Measurements from ENCODE around the gene RUSF1. TPM values are rescaled to one million over a fixed set of nuclear protein-coding genes. Genes with fewer than 3 reads are reported as not detected.
"Not testable (repeated sequence)": the region's sequence is repeated elsewhere in the genome, so short reads cannot be mapped to it uniquely, and the experiment has no call there.

RUSF1 gene
- total and polyA plus RNA-seq, 4 donors = 45.0 to 102 (median 65.0) TPM

GRCh38 chr16:31531096-31531495 lies 22.9 kb upstream of the RUSF1 start:
- peaks cover 26% of the 10 kb centered on the region for H3K27me3 ChIP-seq (ENCODE audit: control insufficient read depth, insufficient read depth, low read length)
- no peaks in the 10 kb centered on the region for H3K9me3 ChIP-seq (ENCODE audit: control insufficient read depth, insufficient read depth, low read length)
- H3K4me1 ChIP-seq (ENCODE audit: control insufficient read depth, insufficient read depth, low read length) = peaks cover 9% of the 10 kb centered on the region
- DNase-seq (ENCODE audit: low read depth in 4 of 6, low spot score in 6 of 6) = no peak
- 88% methylated on average over 1 of the region's 1 CpG for WGBS (ENCODE audit: insufficient coverage)
- H3K4me3 ChIP-seq (ENCODE audit: low read depth, low read length) = no peak overlapping the region
- no peaks in the 10 kb centered on the region for H3K36me3 ChIP-seq (ENCODE audit: control insufficient read depth, insufficient read depth, low read length)
- H3K27ac ChIP-seq (ENCODE audit: low read depth, low read length) = no peak overlapping the region

DNA sequence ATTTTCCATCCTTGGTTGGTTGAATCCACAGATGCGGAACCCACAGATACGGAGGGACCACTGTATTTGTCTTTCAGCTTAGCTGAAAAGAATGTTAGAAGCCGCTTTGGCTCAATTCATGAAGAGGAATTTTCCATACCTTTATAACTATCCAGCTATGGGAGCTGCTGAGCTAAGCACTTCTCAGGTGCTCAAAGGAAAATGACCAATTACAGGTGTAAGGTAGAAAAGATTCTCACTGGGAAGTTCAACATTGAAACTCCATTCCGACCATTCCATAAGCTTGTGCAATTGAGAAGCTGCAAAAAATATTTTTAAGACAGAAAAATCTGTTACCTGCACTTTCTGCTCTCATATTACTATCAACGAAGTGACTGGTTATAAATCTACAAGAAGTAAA lies 22.2 kb upstream of the RUSF1 start:
- Histone ChIP-seq H3K9me3 (ENCODE audit: control insufficient read depth, insufficient read depth, low read length) (no peaks in the 10 kb centered on the region), H3K4me1 (ENCODE audit: control insufficient read depth, insufficient read depth, low read length) (peaks cover 9% of the 10 kb centered on the region), H3K27me3 (ENCODE audit: control insufficient read depth, insufficient read depth, low read length) (peaks cover 26% of the 10 kb centered on the region), H3K4me3 (ENCODE audit: low read depth, low read length) (no peak overlapping the region), H3K27ac (ENCODE audit: low read depth, low read length) (no peak overlapping the region), H3K36me3 (ENCODE audit: control insufficient read depth, insufficient read depth, low read length) (no peaks in the 10 kb centered on the region)
- DNase-seq (ENCODE audit: low read depth in 4 of 6, low spot score in 6 of 6) = no peak
- no CpG with 5 or more reads among the region's 5 CpGs for WGBS (ENCODE audit: insufficient coverage)

DNA sequence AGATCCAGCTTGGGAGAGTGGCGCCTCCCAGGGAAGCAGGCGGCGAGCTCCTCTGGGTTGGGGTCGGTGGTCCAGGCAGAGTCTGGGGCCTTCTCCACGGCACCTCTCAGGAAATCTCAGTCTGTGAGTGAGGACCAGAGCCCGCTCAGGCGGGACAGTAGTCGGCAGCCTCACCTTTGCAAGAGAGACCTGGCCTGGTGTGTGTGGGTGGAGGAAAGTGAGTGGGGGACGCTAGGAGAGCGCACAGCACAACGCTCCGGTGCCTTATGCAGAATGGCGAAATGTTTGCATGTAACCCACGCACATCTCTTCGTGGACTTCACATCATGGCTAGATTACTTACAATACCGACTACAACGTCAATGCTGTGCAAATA lies 21.7 kb upstream of the RUSF1 start:
- WGBS (ENCODE audit: insufficient coverage) = 7% methylated on average over 8 of the region's 17 CpGs
- H3K4me3 ChIP-seq (ENCODE audit: low read depth, low read length) = no peak overlapping the region
- H3K9me3 ChIP-seq (ENCODE audit: control insufficient read depth, insufficient read depth, low read length) = no peaks in the 10 kb centered on the region
- no peak overlapping the region for H3K27ac ChIP-seq (ENCODE audit: low read depth, low read length)
- H3K27me3 ChIP-seq (ENCODE audit: control insufficient read depth, insufficient read depth, low read length) = peaks cover 26% of the 10 kb centered on the region
- H3K4me1 ChIP-seq (ENCODE audit: control insufficient read depth, insufficient read depth, low read length) = peaks cover 9% of the 10 kb centered on the region
- H3K36me3 ChIP-seq (ENCODE audit: control insufficient read depth, insufficient read depth, low read length) = no peaks in the 10 kb centered on the region
- DNase-seq (ENCODE audit: low read depth in 4 of 6, low spot score in 6 of 6) = no peak

GRCh38 chr16:31529108-31529936 lies 21.1 kb upstream of the RUSF1 start:
- Histone ChIP-seq H3K27me3 (ENCODE audit: control insufficient read depth, insufficient read depth, low read length) (peaks cover 26% of the 10 kb centered on the region), H3K4me3 (ENCODE audit: low read depth, low read length) (no peak overlapping the region), H3K27ac (ENCODE audit: low read depth, low read length) (no peak overlapping the region), H3K36me3 (ENCODE audit: control insufficient read depth, insufficient read depth, low read length) (no peaks in the 10 kb centered on the region), H3K4me1 (ENCODE audit: control insufficient read depth, insufficient read depth, low read length) (peaks cover 9% of the 10 kb centered on the region), H3K9me3 (ENCODE audit: control insufficient read depth, insufficient read depth, low read length) (no peaks in the 10 kb centered on the region)
- under 1% methylated on average over 32 of the region's 52 CpGs for WGBS (ENCODE audit: insufficient coverage)
- peak in 1 of 6 donors; percentile 40 for DNase-seq (ENCODE audit: low read depth in 4 of 6, low spot score in 6 of 6)

- H3K9me3 ChIP-seq (ENCODE audit: control insufficient read depth, insufficient read depth, low read length) = no peaks in the 10 kb centered on the region
- no peak overlapping the region for H3K4me3 ChIP-seq (ENCODE audit: low read depth, low read length)
Observed at GRCh38 chr16:31528523-31529107, 20.4 kb upstream of the RUSF1 start.

GRCh38 chr16:31527734-31528274 lies 19.6 kb upstream of the RUSF1 start, which contains the start of gene AHSP:
TSS of gene AHSP (plus strand) at chr16:31527900. CDS start at chr16:31528140, 240 bp downstream.
- Histone ChIP-seq H3K36me3 (ENCODE audit: control insufficient read depth, insufficient read depth, low read length) (no peaks in the 10 kb centered on the region), H3K9me3 (ENCODE audit: control insufficient read depth, insufficient read depth, low read length) (no peaks in the 10 kb centered on the region), H3K27ac (ENCODE audit: low read depth, low read length) (no peak within 1 kb of the TSS), H3K4me1 (ENCODE audit: control insufficient read depth, insufficient read depth, low read length) (peaks cover 9% of the 10 kb centered on the region), H3K4me3 (ENCODE audit: low read depth, low read length) (no peak within 1 kb of the TSS), H3K27me3 (ENCODE audit: control insufficient read depth, insufficient read depth, low read length) (peaks cover 26% of the 10 kb centered on the region)
- DNase-seq (ENCODE audit: low read depth in 4 of 6, low spot score in 6 of 6) = no peak
- 65% methylated on average over 5 of the region's 6 CpGs for WGBS (ENCODE audit: insufficient coverage)

More at GRCh38 chr16:31528523-31529107, 20.4 kb upstream of the RUSF1 start:
- peak in 1 of 6 donors; percentile 24 for DNase-seq (ENCODE audit: low read depth in 4 of 6, low spot score in 6 of 6)
- H3K27me3 ChIP-seq (ENCODE audit: control insufficient read depth, insufficient read depth, low read length) = peaks cover 26% of the 10 kb centered on the region
- 42% methylated on average over 10 of the region's 11 CpGs for WGBS (ENCODE audit: insufficient coverage)
- H3K4me1 ChIP-seq (ENCODE audit: control insufficient read depth, insufficient read depth, low read length) = peaks cover 9% of the 10 kb centered on the region
- H3K27ac ChIP-seq (ENCODE audit: low read depth, low read length) = no peak overlapping the region
- no peaks in the 10 kb centered on the region for H3K36me3 ChIP-seq (ENCODE audit: control insufficient read depth, insufficient read depth, low read length)

DNA sequence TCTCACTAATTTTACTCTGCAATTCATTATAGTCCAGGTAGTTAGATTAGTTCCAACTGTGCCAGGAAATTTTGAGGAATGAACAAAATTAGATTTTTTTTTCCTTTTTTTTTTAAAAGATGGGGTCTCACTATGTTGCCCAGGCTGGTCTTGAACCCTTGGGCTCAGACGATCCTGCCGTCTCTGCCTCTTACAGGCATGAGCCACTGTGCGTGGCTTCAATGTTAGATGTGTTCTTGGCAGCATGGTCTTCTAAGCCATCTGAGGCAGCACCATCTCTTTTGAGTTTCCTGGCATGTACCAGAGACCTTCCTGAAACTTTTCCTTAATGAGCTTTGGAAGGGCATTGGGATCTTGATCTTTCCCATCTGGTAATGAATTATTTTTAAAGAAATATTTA lies 16.9 kb upstream of the RUSF1 start:
- DNase-seq (ENCODE audit: low read depth in 4 of 6, low spot score in 6 of 6) = no peak
- H3K36me3 ChIP-seq (ENCODE audit: control insufficient read depth, insufficient read depth, low read length) = no peaks in the 10 kb centered on the region
- 96% methylated on average over 3 of the region's 3 CpGs for whole genome bisulfite sequencing (ENCODE audit: insufficient coverage)
- no peak overlapping the region for H3K27ac ChIP-seq (ENCODE audit: low read depth, low read length)
- H3K4me3 ChIP-seq (ENCODE audit: low read depth, low read length) = no peak overlapping the region
- H3K4me1 ChIP-seq (ENCODE audit: control insufficient read depth, insufficient read depth, low read length) = peaks cover 9% of the 10 kb centered on the region
- H3K27me3 ChIP-seq (ENCODE audit: control insufficient read depth, insufficient read depth, low read length) = peaks cover 22% of the 10 kb centered on the region
- H3K9me3 ChIP-seq (ENCODE audit: control insufficient read depth, insufficient read depth, low read length) = no peaks in the 10 kb centered on the region

GRCh38 chr16:31523768-31524167 lies 15.6 kb upstream of the RUSF1 start:
- WGBS (ENCODE audit: insufficient coverage) = no CpG with 5 or more reads among the region's 6 CpGs
- not testable (repeated sequence) for H3K9me3 ChIP-seq (ENCODE audit: control insufficient read depth, insufficient read depth, low read length); H3K4me3 ChIP-seq (ENCODE audit: low read depth, low read length); H3K27ac ChIP-seq (ENCODE audit: low read depth, low read length); DNase-seq (ENCODE audit: low read depth in 4 of 6, low spot score in 6 of 6); H3K36me3 ChIP-seq (ENCODE audit: control insufficient read depth, insufficient read depth, low read length); H3K4me1 ChIP-seq (ENCODE audit: control insufficient read depth, insufficient read depth, low read length)
- H3K27me3 ChIP-seq (ENCODE audit: control insufficient read depth, insufficient read depth, low read length) = peaks cover 13% of the 10 kb centered on the region

DNA sequence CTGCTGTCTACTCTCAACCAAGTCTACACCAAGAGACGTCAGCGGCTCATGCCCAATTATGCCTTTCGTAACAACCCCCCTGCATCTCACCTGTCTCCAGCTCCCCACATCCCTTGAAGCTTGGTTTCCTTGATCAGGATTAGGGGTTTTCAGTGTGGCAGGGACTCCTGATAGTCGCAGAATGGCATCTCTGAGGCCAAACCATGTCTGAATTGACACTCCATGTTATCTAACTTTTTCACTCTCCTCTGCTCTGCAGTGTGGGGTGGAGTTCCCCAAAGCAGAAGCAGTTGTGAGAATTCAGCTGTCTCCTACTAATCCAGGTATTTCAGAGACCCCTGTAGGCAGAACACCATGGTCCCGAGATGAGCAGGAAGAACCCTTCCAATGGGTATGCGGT lies 13.9 kb upstream of the RUSF1 start:
- Histone ChIP-seq H3K4me1 (ENCODE audit: control insufficient read depth, insufficient read depth, low read length) (no peaks in the 10 kb centered on the region), H3K27ac (ENCODE audit: low read depth, low read length) (no peak overlapping the region), H3K4me3 (ENCODE audit: low read depth, low read length) (no peak overlapping the region), H3K36me3 (ENCODE audit: control insufficient read depth, insufficient read depth, low read length) (no peaks in the 10 kb centered on the region), H3K27me3 (ENCODE audit: control insufficient read depth, insufficient read depth, low read length) (no peaks in the 10 kb centered on the region), H3K9me3 (ENCODE audit: control insufficient read depth, insufficient read depth, low read length) (no peaks in the 10 kb centered on the region)
- 100% methylated on average over 3 of the region's 6 CpGs for WGBS (ENCODE audit: insufficient coverage)
- DNase-seq (ENCODE audit: low read depth in 4 of 6, low spot score in 6 of 6) = no peak
